IMR-90 (cell line): ENCODE results near the gene C1orf87. TPM values are rescaled to one million over a fixed set of nuclear protein-coding genes. Genes with fewer than 3 reads are reported as not detected.

ENCODE experiments used
- ATAC-seq: fragments of 200-7000 bp; cut with Tn5 transposase; 2 replicates; pipeline ENCODE4 v1.9.1; 2020; ENCODE audit warnings: low read depth, mild to moderate bottlenecking, moderate library complexity
- BruUV-seq: library from RNA; stranded (reverse); fragments of 400-500 nt; replicated peaks from 2 replicates; lab custom pipeline; 2021; lab: Mats Ljungman, UMichigan
- CTCF ChIA-PET: fragments of 300-600 bp; formaldehyde crosslinking; extraction: SDS; loops from one replicate; lab custom pipeline; 2021; ENCODE audit warnings: antibody characterized with exemption; lab: Yijun Ruan, JAX
- POLR2A ChIA-PET: fragments of 300-600 bp; sonication (Branson Sonifier 250); formaldehyde crosslinking; loops from one replicate; lab custom pipeline; 2022; ENCODE audit warnings: antibody characterized with exemption; ENCODE audit not compliant: unreplicated experiment; lab: Charles Lee
- DNase-seq: peaks from one replicate; pipeline ENCODE4 v3.0.0; 2013
- H2AFZ ChIP-seq: replicated peaks from 2 replicates; pipeline ENCODE3; 2013; ENCODE audit warnings: low read length, mild to moderate bottlenecking; ENCODE audit not compliant: poor library complexity
- H2AK5ac ChIP-seq: 2 replicates; pipeline ENCODE4 v1.6.1; 2013; ENCODE audit warnings: low read depth, low read length, inconsistent platforms
- H2AK9ac ChIP-seq: replicated peaks from 2 replicates; pipeline ENCODE3; 2013; ENCODE audit warnings: mild to moderate bottlenecking, low read depth, low read length, moderate library complexity; ENCODE audit not compliant: poor library complexity
- H2BK120ac ChIP-seq: 2 replicates; pipeline ENCODE4 v1.6.1; 2013; ENCODE audit warnings: low read depth, low read length, inconsistent platforms
- H2BK15ac ChIP-seq: 3 replicates; pipeline ENCODE4 v1.6.1; 2013; ENCODE audit warnings: low read depth, low read length, inconsistent platforms
- H2BK20ac ChIP-seq: 2 replicates; pipeline ENCODE4 v1.6.1; 2013; ENCODE audit warnings: low read depth, mild to moderate bottlenecking, inconsistent platforms, low read length, moderate library complexity
- H2BK5ac ChIP-seq: 2 replicates; pipeline ENCODE4 v1.6.1; 2013; ENCODE audit warnings: mild to moderate bottlenecking, low read depth, low read length, inconsistent platforms; ENCODE audit not compliant: poor library complexity, severe bottlenecking
- H3K14ac ChIP-seq: replicated peaks from 2 replicates; pipeline ENCODE4 v1.6.1; 2013; ENCODE audit warnings: low read depth, low read length, inconsistent platforms
- H3K18ac ChIP-seq: 2 replicates; pipeline ENCODE4 v1.6.1; 2013; ENCODE audit warnings: low read depth, low read length, control low read depth
- H3K23ac ChIP-seq: 2 replicates; pipeline ENCODE4 v1.6.1; 2013; ENCODE audit warnings: low read depth, low read length, inconsistent platforms
- H3K27ac ChIP-seq: 2 replicates; pipeline ENCODE4 v1.5.1; 2013; ENCODE audit warnings: mild to moderate bottlenecking, control low read depth, low read length; ENCODE audit not compliant: insufficient read depth
- H3K27me3 ChIP-seq: 2 replicates; pipeline ENCODE4 v1.6.1; 2013; ENCODE audit warnings: low read length; ENCODE audit not compliant: control insufficient read depth, insufficient read depth
- H3K36me3 ChIP-seq: 2 replicates; pipeline ENCODE4 v1.6.1; 2013; ENCODE audit warnings: low read length, mixed read lengths; ENCODE audit not compliant: control insufficient read depth, insufficient read depth
- H3K4ac ChIP-seq: 2 replicates; pipeline ENCODE4 v1.6.1; 2013; ENCODE audit warnings: low read depth, low read length, inconsistent platforms
- H3K4me1 ChIP-seq: 2 replicates; pipeline ENCODE4 v1.6.1; 2013; ENCODE audit warnings: low read length, mixed read lengths; ENCODE audit not compliant: control insufficient read depth, insufficient read depth
- H3K4me2 ChIP-seq: 2 replicates; pipeline ENCODE4 v1.6.1; 2013; ENCODE audit warnings: low read depth, mild to moderate bottlenecking, control low read depth, low read length, moderate library complexity
- H3K4me3 ChIP-seq: 2 replicates; pipeline ENCODE4 v1.5.1; 2013; ENCODE audit warnings: low read depth, mild to moderate bottlenecking, control low read depth, low read length, moderate library complexity; ENCODE audit not compliant: insufficient read depth
- H3K56ac ChIP-seq: 2 replicates; pipeline ENCODE4 v1.6.1; 2013; ENCODE audit warnings: low read length, inconsistent platforms; ENCODE audit not compliant: insufficient read depth; ENCODE audit errors: extremely low read depth
- H3K79me1 ChIP-seq, 2 experiments: 2 replicates each; pipeline ENCODE4 v1.6.1; 2013; ENCODE audit warnings: low read length in 2 of 2, inconsistent platforms in 1 of 2, low read depth in 1 of 2
- H3K9ac ChIP-seq: 2 replicates; pipeline ENCODE4 v1.6.1; 2013; ENCODE audit warnings: low read depth, low read length, control low read depth
- H3K9me1 ChIP-seq: 2 replicates; pipeline ENCODE4 v1.6.1; 2013; ENCODE audit warnings: low read length, inconsistent platforms; ENCODE audit not compliant: insufficient read depth
- H3K9me3 ChIP-seq: 2 replicates; pipeline ENCODE4 v1.6.1; 2013; ENCODE audit warnings: low read length; ENCODE audit not compliant: control insufficient read depth, insufficient read depth
- H4K20me1 ChIP-seq: 2 replicates; pipeline ENCODE4 v1.6.1; 2013; ENCODE audit warnings: low read length, inconsistent platforms; ENCODE audit not compliant: insufficient read depth
- H4K5ac ChIP-seq: 2 replicates; pipeline ENCODE4 v1.6.1; 2013; ENCODE audit warnings: mild to moderate bottlenecking, low read depth, low read length, control low read depth
- H4K8ac ChIP-seq, 2 experiments: 2 replicates each; pipeline ENCODE4 v1.6.1; 2013; ENCODE audit warnings: low read depth in 2 of 2, low read length in 2 of 2, control low read depth in 1 of 2, inconsistent platforms in 1 of 2
- H4K91ac ChIP-seq: 2 replicates; pipeline ENCODE4 v1.6.1; 2013; ENCODE audit warnings: low read depth, low read length, inconsistent platforms; ENCODE audit not compliant: insufficient read depth
- BHLHE40 ChIP-seq: fragments of 150-350 bp; IDR thresholded peaks from 2 replicates; pipeline ENCODE4 v1.6.1; 2016; ENCODE audit warnings: mild to moderate bottlenecking, low read depth, low read length
- CEBPB ChIP-seq: IDR thresholded peaks from 2 replicates; pipeline ENCODE4 v1.6.1; 2012; ENCODE audit warnings: low read depth, low read length, improper control_type of control experiment
- CHD1 ChIP-seq: IDR thresholded peaks from 2 replicates; pipeline ENCODE4 v1.6.1; 2012; ENCODE audit warnings: low read depth, low read length, improper control_type of control experiment
- FOS ChIP-seq: fragments of 150-350 bp; IDR thresholded peaks from 2 replicates; pipeline ENCODE4 v1.6.1; 2016; ENCODE audit warnings: low read depth, low read length
- MAFK ChIP-seq: IDR thresholded peaks from 2 replicates; pipeline ENCODE4 v1.6.1; 2012; ENCODE audit warnings: low read depth, low read length, improper control_type of control experiment
- MAZ ChIP-seq: IDR thresholded peaks from 2 replicates; pipeline ENCODE4 v1.6.1; 2012; ENCODE audit warnings: low read depth, mild to moderate bottlenecking, low read length, improper control_type of control experiment, moderate library complexity, borderline replicate concordance
- MXI1 ChIP-seq: IDR thresholded peaks from 2 replicates; pipeline ENCODE4 v1.6.1; 2012; ENCODE audit warnings: low read depth, mild to moderate bottlenecking, low read length, moderate library complexity, borderline replicate concordance
- NFE2L2 ChIP-seq: fragments of 150-350 bp; IDR thresholded peaks from 2 replicates; pipeline ENCODE4 v1.6.1; 2016; ENCODE audit warnings: low read depth, mild to moderate bottlenecking, low read length
- POLR2A ChIP-seq: IDR thresholded peaks from 2 replicates; pipeline ENCODE4 v1.6.1; 2012; ENCODE audit warnings: mild to moderate bottlenecking, low read depth, low read length
- RAD21 ChIP-seq: IDR thresholded peaks from 2 replicates; pipeline ENCODE4 v1.6.1; 2012; ENCODE audit warnings: low read length, improper control_type of control experiment
- RCOR1 ChIP-seq: IDR thresholded peaks from 2 replicates; pipeline ENCODE4 v1.6.1; 2012; ENCODE audit warnings: mild to moderate bottlenecking, low read length, improper control_type of control experiment; ENCODE audit not compliant: insufficient replicate concordance
- RFX5 ChIP-seq: IDR thresholded peaks from 2 replicates; pipeline ENCODE4 v1.8.0; 2012; ENCODE audit warnings: low read depth, mild to moderate bottlenecking, low read length, moderate library complexity
- SMC3 ChIP-seq: fragments of 150-350 bp; IDR thresholded peaks from 2 replicates; pipeline ENCODE4 v1.6.1; 2016; ENCODE audit warnings: low read depth, mild to moderate bottlenecking, antibody characterized with exemption, low read length, moderate library complexity
- WGBS, 2 experiments: methylation state at CpG; one replicate each; pipeline versions ENCODE4 v1.1.5 to v1.1.7; 2013; ENCODE audit warnings: missing lambda C conversion rate in 2 of 2; ENCODE audit not compliant: insufficient read length in 1 of 2; ENCODE audit errors: extremely low coverage in 2 of 2; 5-methylcytosine and 5-hydroxymethylcytosine counted together
- dilution Hi-C: fragments of 300-500 bp; cut with HindIII; formaldehyde crosslinking; loops from one replicate; pipeline ENCODE4 v1.14.3; 2018; ENCODE audit warnings: low sequenced_read_pairs; ENCODE audit not compliant: unreplicated experiment
- in situ Hi-C: fragments of 300-500 bp; cut with MboI; formaldehyde crosslinking; loops from 3 replicates; pipeline ENCODE4 v1.14.3; 2019; ENCODE audit warnings: low sequenced_read_pairs, inconsistent platforms, mixed read lengths
- intact Hi-C: fragments of 100-400 bp; cut with micrococcal nuclease; formaldehyde crosslinking; loops from 2 replicates; pipeline ENCODE4 v1.10.0; 2022
- polyA plus RNA-seq, 3 experiments: library from polyadenylated mRNA; depleted of rRNA; stranded (reverse); fragments of >200 nt; gene quantifications; 2 replicates each; pipeline ENCODE4 v1.2.3, GENCODE V29; 2012; ENCODE audit warnings: low replicate concordance in 1 of 3
- total RNA-seq: library from RNA; depleted of rRNA; stranded (reverse); fragments of >200 nt; gene quantifications from 2 replicates; pipeline ENCODE4 v1.2.3, GENCODE V29; 2012
- TF ChIP-seq, protein P1 (sequence below): fragments of 150-350 bp; IDR thresholded peaks from 2 replicates; pipeline ENCODE4 v1.6.1; 2017; ENCODE audit warnings: mild to moderate bottlenecking, antibody characterized with exemption, low read length, low read depth
- TF ChIP-seq, protein P2 (sequence below): conservative IDR thresholded peaks from 2 replicates; pipeline ENCODE4 v1.5.1; 2012; ENCODE audit warnings: mild to moderate bottlenecking, low read depth, low read length, improper control_type of control experiment
- TF ChIP-seq, protein P3 (sequence below): fragments of 150-350 bp; IDR thresholded peaks from 2 replicates; pipeline ENCODE4 v1.6.1; 2016; ENCODE audit warnings: low read depth, mild to moderate bottlenecking, low read length, moderate library complexity, borderline replicate concordance

C1orf87 gene
- total and polyA plus RNA-seq, 2 of the 4 experiments (the other 2 are of a cell fraction), result not detected

DNA sequence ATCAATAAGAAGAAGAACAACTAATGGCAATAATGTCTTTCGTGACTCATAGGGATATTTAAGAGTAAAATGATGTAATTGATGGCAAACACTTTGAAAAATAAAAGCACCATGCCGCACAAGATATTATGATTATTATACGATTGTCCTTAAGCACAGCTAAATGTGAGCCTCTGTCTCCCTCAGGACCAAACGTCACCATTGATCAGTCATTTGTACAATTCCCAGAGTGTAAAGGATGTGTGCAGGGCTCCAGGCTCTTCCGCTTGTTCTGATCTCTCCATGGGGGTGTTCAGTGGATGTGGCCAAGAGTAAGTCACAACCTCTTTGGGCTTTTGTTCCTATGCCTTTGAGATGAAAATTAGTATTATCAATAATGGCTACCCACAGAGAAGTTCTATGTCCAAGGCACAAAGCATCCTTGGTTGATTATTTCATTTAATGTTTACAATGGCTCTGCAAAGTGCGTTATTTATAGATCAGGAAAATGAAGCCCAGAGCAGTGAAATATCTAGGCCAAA, 17.7 kb upstream of the C1orf87 start:
- POLR2A ChIA-PET, result no interaction called here
- WGBS, 2 experiments, result no CpG with 5 or more reads among the region's 6 CpGs
- Histone ChIP-seq H3K27me3 (no peaks in the 10 kb centered on the region), H2AFZ (no peak overlapping the region), H3K9me1 (no peaks in the 10 kb centered on the region), H2BK120ac (no peak overlapping the region), H3K4me2 (no peak overlapping the region), H3K27ac (no peak overlapping the region), H2BK15ac (no peak overlapping the region), H2AK5ac (no peak overlapping the region), H4K8ac (no peak overlapping the region), H4K5ac (no peak overlapping the region), H3K9ac (no peak overlapping the region), H3K23ac (no peak overlapping the region), H3K18ac (no peak overlapping the region), H3K36me3 (no peaks in the 10 kb centered on the region), H3K4me3 (no peak overlapping the region), H2AK9ac (no peak overlapping the region), H3K9me3 (no peaks in the 10 kb centered on the region), H3K14ac (no peak overlapping the region), H3K56ac (no peak overlapping the region), H2BK5ac (no peak overlapping the region), H3K4ac (no peak overlapping the region), H4K20me1 (no peaks in the 10 kb centered on the region), H4K91ac (no peak overlapping the region), H2BK20ac (no peak overlapping the region), H3K4me1 (no peaks in the 10 kb centered on the region), H3K79me1 (no peaks in the 10 kb centered on the region)
- TF ChIP-seq POLR2A, result no peak
- TF ChIP-seq SMC3, result no peak
- no peak for TF ChIP-seq FOS
- no peak for TF ChIP-seq MAZ
- TF ChIP-seq RFX5, result no peak
- TF ChIP-seq, protein P1, sequence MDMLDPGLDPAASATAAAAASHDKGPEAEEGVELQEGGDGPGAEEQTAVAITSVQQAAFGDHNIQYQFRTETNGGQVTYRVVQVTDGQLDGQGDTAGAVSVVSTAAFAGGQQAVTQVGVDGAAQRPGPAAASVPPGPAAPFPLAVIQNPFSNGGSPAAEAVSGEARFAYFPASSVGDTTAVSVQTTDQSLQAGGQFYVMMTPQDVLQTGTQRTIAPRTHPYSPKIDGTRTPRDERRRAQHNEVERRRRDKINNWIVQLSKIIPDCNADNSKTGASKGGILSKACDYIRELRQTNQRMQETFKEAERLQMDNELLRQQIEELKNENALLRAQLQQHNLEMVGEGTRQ, result no peak
- TF ChIP-seq, protein P2, sequence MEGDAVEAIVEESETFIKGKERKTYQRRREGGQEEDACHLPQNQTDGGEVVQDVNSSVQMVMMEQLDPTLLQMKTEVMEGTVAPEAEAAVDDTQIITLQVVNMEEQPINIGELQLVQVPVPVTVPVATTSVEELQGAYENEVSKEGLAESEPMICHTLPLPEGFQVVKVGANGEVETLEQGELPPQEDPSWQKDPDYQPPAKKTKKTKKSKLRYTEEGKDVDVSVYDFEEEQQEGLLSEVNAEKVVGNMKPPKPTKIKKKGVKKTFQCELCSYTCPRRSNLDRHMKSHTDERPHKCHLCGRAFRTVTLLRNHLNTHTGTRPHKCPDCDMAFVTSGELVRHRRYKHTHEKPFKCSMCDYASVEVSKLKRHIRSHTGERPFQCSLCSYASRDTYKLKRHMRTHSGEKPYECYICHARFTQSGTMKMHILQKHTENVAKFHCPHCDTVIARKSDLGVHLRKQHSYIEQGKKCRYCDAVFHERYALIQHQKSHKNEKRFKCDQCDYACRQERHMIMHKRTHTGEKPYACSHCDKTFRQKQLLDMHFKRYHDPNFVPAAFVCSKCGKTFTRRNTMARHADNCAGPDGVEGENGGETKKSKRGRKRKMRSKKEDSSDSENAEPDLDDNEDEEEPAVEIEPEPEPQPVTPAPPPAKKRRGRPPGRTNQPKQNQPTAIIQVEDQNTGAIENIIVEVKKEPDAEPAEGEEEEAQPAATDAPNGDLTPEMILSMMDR, result no peak
- no peak for TF ChIP-seq MAFK
- no peak for TF ChIP-seq RAD21
- TF ChIP-seq CEBPB, result no peak
- TF ChIP-seq, protein P3, sequence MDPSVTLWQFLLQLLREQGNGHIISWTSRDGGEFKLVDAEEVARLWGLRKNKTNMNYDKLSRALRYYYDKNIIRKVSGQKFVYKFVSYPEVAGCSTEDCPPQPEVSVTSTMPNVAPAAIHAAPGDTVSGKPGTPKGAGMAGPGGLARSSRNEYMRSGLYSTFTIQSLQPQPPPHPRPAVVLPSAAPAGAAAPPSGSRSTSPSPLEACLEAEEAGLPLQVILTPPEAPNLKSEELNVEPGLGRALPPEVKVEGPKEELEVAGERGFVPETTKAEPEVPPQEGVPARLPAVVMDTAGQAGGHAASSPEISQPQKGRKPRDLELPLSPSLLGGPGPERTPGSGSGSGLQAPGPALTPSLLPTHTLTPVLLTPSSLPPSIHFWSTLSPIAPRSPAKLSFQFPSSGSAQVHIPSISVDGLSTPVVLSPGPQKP, result no peak
- TF ChIP-seq MXI1, result no peak
- no peak for TF ChIP-seq RCOR1
- TF ChIP-seq CHD1, result no peak
- no peak for TF ChIP-seq BHLHE40
- TF ChIP-seq NFE2L2, result no peak
- no peak for DNase-seq
- dilution Hi-C loops, result no loop called here
- BruUV-seq, result no TSS peak
- intact Hi-C loops, result no loop called here
- no peak for ATAC-seq
- in situ Hi-C loops, result no loop called here
- CTCF ChIA-PET, result no interaction called here
